ENCODE data around the gene NEK8. TPM values are rescaled to one million over a fixed set of nuclear protein-coding genes. Genes with fewer than 3 reads are reported as not detected.
A peak's percentile ranks its signal among the peaks of the same experiment; 100 is the strongest.

The NEK8 gene
- total RNA-seq, 1 donor from 2014 or later: 0.62 TPM

GRCh38 chr17:28744972-28745785 lies 16.6 kb downstream of the NEK8 start:
- peak; percentile 83 for DNase-seq

GRCh38 chr17:28745786-28746411 lies 17.3 kb downstream of the NEK8 start:
- DNase-seq: no peak

GRCh38 chr17:28746611-28747050 lies 18.0 kb downstream of the NEK8 start:
- peak; percentile 50 for DNase-seq

DNA sequence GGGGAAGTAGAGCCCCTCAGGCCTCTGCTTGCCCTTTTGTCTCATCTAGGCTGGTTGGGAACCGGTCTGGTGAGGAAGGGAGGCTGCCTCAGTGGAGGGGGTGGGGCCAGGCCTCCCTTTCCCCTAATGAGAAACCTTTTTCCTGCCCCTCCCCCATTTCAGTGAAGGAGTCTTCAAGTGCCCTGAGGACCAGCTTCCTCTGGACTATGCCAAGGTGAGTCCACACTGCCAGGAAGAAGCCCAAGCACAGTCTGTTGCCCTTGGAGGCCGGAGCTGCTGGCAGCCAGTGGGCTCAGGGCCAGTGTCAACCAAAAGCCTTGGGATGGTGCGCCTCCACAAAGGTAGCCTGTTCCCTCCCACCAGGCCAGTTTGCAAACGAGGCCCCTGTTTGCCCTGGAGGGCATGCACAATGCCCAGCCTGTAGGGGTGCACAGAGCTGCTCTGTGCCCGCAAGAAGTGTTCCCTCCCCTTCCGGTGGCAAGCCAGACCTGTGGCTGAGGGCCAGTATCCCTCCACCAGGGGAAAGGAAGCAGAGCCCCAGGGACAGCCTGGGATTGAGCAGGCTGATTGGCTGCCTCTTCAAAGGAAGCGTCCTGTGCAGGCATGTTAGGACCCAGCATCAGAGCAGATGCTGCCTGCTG lies 18.6 kb downstream of the NEK8 start:
- DNase-seq: peak; percentile 23

GRCh38 chr17:28747801-28748750 lies 19.5 kb downstream of the NEK8 start:
- DNase-seq: no peak

GRCh38 chr17:28748852-28749515 lies 20.4 kb downstream of the NEK8 start:
- no peak for DNase-seq

DNA sequence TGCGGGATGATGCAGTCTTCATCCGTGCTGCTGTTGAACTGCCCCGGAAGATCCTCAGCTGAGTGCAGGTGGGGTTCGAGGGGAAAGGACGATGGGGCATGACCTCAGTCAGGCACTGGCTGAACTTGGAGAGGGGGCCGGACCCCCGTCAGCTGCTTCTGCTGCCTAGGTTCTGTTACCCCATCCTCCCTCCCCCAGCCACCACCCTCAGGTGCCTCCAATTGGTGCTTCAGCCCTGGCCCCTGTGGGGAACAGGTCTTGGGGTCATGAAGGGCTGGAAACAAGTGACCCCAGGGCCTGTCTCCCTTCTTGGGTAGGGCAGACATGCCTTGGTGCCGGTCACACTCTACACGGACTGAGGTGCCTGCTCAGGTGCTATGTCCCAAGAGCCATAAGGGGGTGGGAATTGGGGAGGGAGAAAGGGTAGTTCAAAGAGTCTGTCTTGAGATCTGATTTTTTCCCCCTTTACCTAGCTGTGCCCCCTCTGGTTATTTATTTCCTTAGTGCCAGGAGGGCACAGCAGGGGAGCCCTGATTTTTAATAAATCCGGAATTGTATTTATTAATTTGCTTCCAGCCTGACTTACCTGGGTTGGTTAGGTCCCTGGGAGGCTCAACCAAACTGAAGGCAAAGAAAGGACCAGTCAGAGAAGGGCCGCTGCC lies 21.1 kb downstream of the NEK8 start:
- DNase-seq: no peak

GRCh38 chr17:28750178-28751047 lies 21.8 kb downstream of the NEK8 start:
- DNase-seq: peak; percentile 82

DNA sequence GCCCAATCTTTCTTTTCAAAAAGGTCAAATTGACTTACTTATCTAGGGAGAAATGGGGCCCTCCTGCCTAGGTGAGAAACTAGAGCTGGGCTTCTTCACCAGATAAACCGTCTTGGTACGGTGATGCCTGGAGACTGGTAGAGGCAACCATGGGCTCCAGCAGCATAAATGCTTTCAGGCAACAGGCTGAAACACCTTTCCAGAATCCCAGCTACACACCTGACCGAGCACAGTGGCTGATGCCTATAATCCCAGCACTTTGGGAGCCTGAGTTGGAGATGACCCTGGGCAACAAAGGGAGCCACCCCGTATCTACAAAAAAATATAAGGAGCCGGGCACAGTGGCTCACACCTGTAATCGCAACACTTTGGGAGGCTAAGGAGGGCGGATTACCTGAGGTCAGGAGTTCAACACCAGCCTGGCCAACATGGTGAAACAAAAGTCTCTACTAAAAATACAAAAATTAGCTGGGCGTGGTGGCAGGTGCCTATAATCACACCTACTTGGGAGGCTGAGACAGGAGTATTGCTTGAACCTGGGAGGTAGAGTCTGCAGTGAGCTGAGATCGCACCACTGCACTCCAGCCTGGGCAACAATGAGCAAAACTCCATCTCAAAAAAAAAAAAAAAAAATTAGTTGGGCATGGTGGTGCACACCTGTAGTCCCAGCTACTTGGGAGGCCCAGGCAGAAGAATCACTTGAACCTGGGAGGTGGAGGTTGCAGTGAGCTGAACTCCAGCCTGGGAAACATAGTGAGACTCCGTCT lies 23.2 kb downstream of the NEK8 start:
- no peak for DNase-seq

DNA sequence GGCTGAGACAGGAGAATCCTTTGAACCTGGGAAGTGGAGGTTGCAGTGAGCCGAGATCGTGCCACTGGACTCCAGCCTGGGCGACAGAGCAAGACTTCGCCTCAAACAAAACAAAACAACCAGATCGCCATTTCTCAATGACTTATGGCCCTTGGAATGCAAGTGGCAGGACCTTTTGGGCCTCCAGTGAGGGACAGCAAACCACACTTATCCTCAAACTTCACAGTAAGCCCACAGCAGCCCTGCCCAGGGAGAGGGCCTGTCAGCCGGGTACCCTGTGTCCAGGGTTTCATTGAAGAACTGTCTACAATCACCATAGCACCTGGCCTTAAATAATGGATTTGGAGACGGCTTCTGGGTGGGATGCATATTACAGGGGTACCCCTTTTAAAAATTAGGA lies 26.9 kb downstream of the NEK8 start:
- no peak for DNase-seq

- DNase-seq: no peak
Observed at GRCh38 chr17:28756049-28756804, 27.6 kb downstream of the NEK8 start.

- DNase-seq: no peak
Observed at GRCh38 chr17:28758411-28759121, 30.0 kb downstream of the NEK8 start.

DNA sequence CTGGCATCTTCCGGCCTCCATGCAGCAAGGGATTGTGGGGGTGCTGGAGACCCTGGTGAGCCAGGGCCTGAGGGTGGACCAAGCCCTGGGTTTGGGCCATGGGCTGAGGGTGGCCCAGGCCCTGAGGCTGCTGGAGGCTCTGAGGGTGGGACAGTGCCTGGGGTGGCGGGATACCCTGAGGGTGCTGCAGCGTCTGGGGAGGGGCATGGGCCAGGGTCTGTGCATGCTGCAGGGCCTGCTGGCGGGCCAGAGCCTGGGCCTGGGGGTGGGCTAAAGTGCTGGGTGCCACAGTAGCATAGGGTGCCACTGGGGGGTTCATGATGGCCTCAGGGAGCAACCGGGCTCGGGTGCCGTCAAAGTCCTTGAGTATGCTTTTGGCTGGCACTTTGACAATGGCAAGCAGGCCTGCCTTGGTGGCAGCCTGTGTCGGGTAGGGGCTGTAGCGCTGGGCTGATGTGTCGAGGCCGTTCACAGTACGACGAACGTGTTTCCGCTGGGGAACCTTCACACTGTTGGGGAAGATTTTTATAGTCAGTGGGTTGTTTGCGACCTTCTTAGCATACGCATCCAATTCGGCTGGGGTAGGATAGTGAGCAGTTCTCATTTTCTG lies 30.8 kb downstream of the NEK8 start:
- no peak for DNase-seq

- peak; percentile 37 for DNase-seq
Observed at GRCh38 chr17:28760601-28761562, 32.3 kb downstream of the NEK8 start.

DNA sequence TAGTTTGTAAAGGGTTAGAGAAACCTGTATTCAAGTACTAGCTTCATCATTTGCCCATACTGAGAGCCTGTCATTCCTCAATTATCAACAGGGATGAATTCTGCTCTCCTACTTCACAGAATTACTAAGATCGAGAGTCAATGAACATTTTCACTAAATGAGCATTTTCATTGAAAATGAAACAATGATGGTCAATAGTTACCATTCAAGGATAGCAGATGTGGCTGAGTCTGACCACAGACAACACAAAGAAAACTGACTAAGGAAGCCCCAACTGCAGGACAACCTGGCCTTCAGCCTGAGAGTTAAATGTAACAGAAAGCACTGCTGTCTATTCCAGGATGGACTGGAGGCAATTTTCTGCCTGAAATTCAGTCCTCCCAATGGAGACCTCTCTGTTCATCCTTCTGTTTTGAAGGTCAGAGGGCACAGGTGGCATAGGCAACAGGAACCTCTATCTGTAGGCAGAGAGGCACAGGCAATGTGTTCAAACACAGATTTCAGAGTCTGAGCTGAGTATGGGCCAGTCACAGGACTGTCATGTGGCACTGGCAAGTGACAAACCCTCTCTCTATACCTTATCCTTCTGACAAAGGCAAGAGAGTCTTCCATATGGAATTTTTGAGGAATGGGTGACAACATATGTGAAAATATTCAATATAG lies 34.7 kb downstream of the NEK8 start:
- DNase-seq: no peak

Measured in occipital lobe (tissue), 2 donors.